GM12878 (cell line): ENCODE measurements around the gene FBXW12. TPM values are rescaled to one million over a fixed set of nuclear protein-coding genes. Genes with fewer than 3 reads are reported as not detected.

Source experiments
- ATAC-seq: fragments of 200-7000 bp; cut with Tn5 transposase; 3 replicates; pipeline ENCODE4 v1.9.1; 2020; ENCODE audit warnings: mild to moderate bottlenecking, moderate library complexity
- BruUV-seq: library from RNA; stranded (reverse); fragments of 400-500 nt; replicated peaks from 2 replicates; lab custom pipeline; 2021; lab: Mats Ljungman, UMichigan
- CTCF ChIA-PET: fragments of 300-600 bp; sonication (Branson Sonifier 250); formaldehyde crosslinking; extraction: SDS; loops from one replicate; lab custom pipeline; 2021; ENCODE audit warnings: inconsistent platforms; lab: Yijun Ruan, JAX
- POLR2A ChIA-PET: fragments of 350-600 bp; formaldehyde crosslinking; extraction: SDS; loops from one replicate; lab custom pipeline; 2021; ENCODE audit warnings: inconsistent platforms; lab: Charles Lee
- RAD21 ChIA-PET: fragments of 300-600 bp; sonication (Branson Sonifier 250); formaldehyde crosslinking; loops from one replicate; lab custom pipeline; 2023; ENCODE audit warnings: antibody characterized with exemption; ENCODE audit not compliant: unreplicated experiment; lab: Charles Lee
- SMC1A ChIA-PET: fragments of 300-600 bp; sonication (Branson Sonifier 250); formaldehyde crosslinking; loops from one replicate; lab custom pipeline; 2023; ENCODE audit not compliant: unreplicated experiment, uncharacterized antibody; lab: Charles Lee
- DNase-seq: peaks from one replicate; pipeline ENCODE4 v3.0.0-alpha.2; 2011; ENCODE audit warnings: low read depth, low spot score
- FAIRE-seq: peaks from 3 replicates; lab custom pipeline; 2011; peaks lifted over from hg19 to GRCh38; lab: Jason Lieb, UNC
- H2AFZ ChIP-seq: 2 replicates; pipeline ENCODE4 v1.6.0; 2011; ENCODE audit warnings: low read depth, low read length, control low read depth; ENCODE audit not compliant: control insufficient read depth
- H3K27ac ChIP-seq: 2 replicates; pipeline ENCODE4 v1.5.1; 2011; ENCODE audit warnings: control low read depth; ENCODE audit not compliant: control insufficient read depth, insufficient read depth
- H3K27me3 ChIP-seq, 2 experiments: replicated peaks in 1 of 2; 2 replicates each; pipeline versions ENCODE4 v1.6.0 to v1.6.1; 2011; ENCODE audit warnings: low read length in 1 of 2; ENCODE audit not compliant: control insufficient read depth in 2 of 2, insufficient read depth in 2 of 2
- H3K36me3 ChIP-seq, 2 experiments: 2 replicates each; pipeline ENCODE4 v1.5.1; 2011; ENCODE audit warnings: low read length in 1 of 2; ENCODE audit not compliant: control insufficient read depth in 2 of 2, insufficient read depth in 2 of 2
- H3K4me1 ChIP-seq: 2 replicates; pipeline ENCODE4 v1.6.1; 2011; ENCODE audit warnings: mild to moderate bottlenecking, low read length, moderate library complexity, mixed read lengths; ENCODE audit not compliant: control insufficient read depth, insufficient read depth
- H3K4me2 ChIP-seq: 2 replicates; pipeline ENCODE4 v1.6.0; 2011; ENCODE audit warnings: control low read depth; ENCODE audit not compliant: control insufficient read depth, insufficient read depth
- H3K4me3 ChIP-seq: fragments of 200-600 bp; sonication (generic); 2 replicates; pipeline ENCODE4 v1.5.1; 2016
- H3K79me2 ChIP-seq: 2 replicates; pipeline ENCODE4 v1.6.0; 2011; ENCODE audit warnings: low read length; ENCODE audit not compliant: control insufficient read depth, insufficient read depth
- H3K9ac ChIP-seq: 2 replicates; pipeline ENCODE4 v1.8.0; 2011; ENCODE audit warnings: low read length, control low read depth, mixed read lengths; ENCODE audit not compliant: control insufficient read depth, insufficient read depth
- H3K9me3 ChIP-seq: replicated peaks from 3 replicates; pipeline ENCODE4 v1.5.1; 2011; ENCODE audit warnings: mild to moderate bottlenecking, low read length; ENCODE audit not compliant: control insufficient read depth, insufficient read depth
- H4K20me1 ChIP-seq: 2 replicates; pipeline ENCODE4 v1.6.0; 2011; ENCODE audit not compliant: control insufficient read depth, insufficient read depth
- BCLAF1 ChIP-seq: fragments of 450-650 bp; IDR thresholded peaks from 2 replicates; pipeline ENCODE4 v1.6.1; 2017; ENCODE audit warnings: antibody characterized with exemption, mild to moderate bottlenecking, moderate library complexity
- CREM ChIP-seq: IDR thresholded peaks from 2 replicates; pipeline ENCODE4 v1.6.1; 2014; ENCODE audit warnings: antibody characterized with exemption, low read depth
- EZH2 ChIP-seq: IDR thresholded peaks from 2 replicates; pipeline ENCODE4 v1.6.1; 2012; ENCODE audit warnings: low read depth, mild to moderate bottlenecking, control low read depth, inconsistent platforms, low read length, borderline replicate concordance; ENCODE audit not compliant: control insufficient read depth
- HDGF ChIP-seq: fragments of 450-650 bp; IDR thresholded peaks from 2 replicates; pipeline ENCODE4 v1.6.1; 2016; ENCODE audit warnings: antibody characterized with exemption
- KLF5 ChIP-seq: fragments of 450-650 bp; IDR thresholded peaks from 2 replicates; pipeline ENCODE4 v1.6.1; 2014; ENCODE audit warnings: mild to moderate bottlenecking; ENCODE audit not compliant: partially characterized antibody
- NR2C1 ChIP-seq: fragments of 450-650 bp; IDR thresholded peaks from 2 replicates; pipeline ENCODE4 v1.6.1; 2017; ENCODE audit warnings: antibody characterized with exemption, mild to moderate bottlenecking, moderate library complexity
- NRF1 ChIP-seq: conservative IDR thresholded peaks from 2 replicates; pipeline ENCODE4 v1.6.1; 2011; ENCODE audit warnings: mild to moderate bottlenecking, low read depth, low read length, improper control_type of control experiment
- PAX8 ChIP-seq: fragments of 450-650 bp; IDR thresholded peaks from 2 replicates; pipeline ENCODE4 v1.6.1; 2017; ENCODE audit warnings: mild to moderate bottlenecking, moderate library complexity
- SUZ12 ChIP-seq: fragments of 200-600 bp; sonication (generic); IDR thresholded peaks from one replicate; pipeline ENCODE4 v1.6.1; 2018; ENCODE audit warnings: antibody characterized with exemption, mild to moderate bottlenecking; ENCODE audit not compliant: unreplicated experiment
- USF1 ChIP-seq: IDR thresholded peaks from 2 replicates; pipeline ENCODE4 v1.6.1; 2011; ENCODE audit warnings: borderline replicate concordance, low read depth, mild to moderate bottlenecking, moderate library complexity, mixed read lengths, low read length; ENCODE audit not compliant: insufficient read depth; ENCODE audit errors: extremely low read length
- ZNF207 ChIP-seq: fragments of 450-650 bp; IDR thresholded peaks from 2 replicates; pipeline ENCODE4 v1.6.1; 2014; ENCODE audit warnings: antibody characterized with exemption, mild to moderate bottlenecking, borderline replicate concordance
- WGBS: methylation state at CpG from one replicate; pipeline ENCODE4 v1.1.6; 2016; ENCODE audit warnings: low lambda C conversion rate; ENCODE audit not compliant: insufficient replicate concordance, insufficient coverage; ENCODE audit errors: missing lambda C conversion rate; 5-methylcytosine and 5-hydroxymethylcytosine counted together
- in situ Hi-C: fragments of 300-500 bp; cut with MboI; formaldehyde crosslinking; loops from 9 replicates; pipeline ENCODE4 v1.14.3; 2018; ENCODE audit warnings: mixed read lengths
- intact Hi-C: fragments of 100-400 bp; cut with micrococcal nuclease; formaldehyde crosslinking; loops from one replicate; pipeline ENCODE4 v1.14.2; 2022; ENCODE audit not compliant: unreplicated experiment
- polyA plus RNA-seq, 11 experiments: library from polyadenylated mRNA; depleted of rRNA in 4 of 11; unstranded in 6 of 11; stranded (reverse) in 5 of 11; fragments of >200 nt; fragmentation: Nextera tagmentation in 4 of 11; fragmentation: Illumina TruSeq in 1 of 11; extraction: Ambion mirVana in 4 of 11; extraction: Trizol in 1 of 11; gene quantifications; 1 replicate in 1 of 11; 2 replicates in 10 of 11; pipeline versions ENCODE4 v1.2.1 to v1.2.3, GENCODE V29; 2011 to 2016; ENCODE audit warnings: inconsistent platforms in 2 of 11, missing spikeins in 2 of 11, low read depth in 1 of 11
- total RNA-seq, 4 experiments: library from RNA; depleted of rRNA in 3 of 4; stranded (reverse); fragments of >200 nt in 3 of 4; fragmentation: Illumina TruSeq in 1 of 4; extraction: Trizol in 1 of 4; gene quantifications; 2 replicates each; pipeline versions ENCODE4 v1.2.1 to v1.2.3, GENCODE V29; 2013 to 2021
- TF ChIP-seq, protein P1 (sequence below): IDR thresholded peaks from 2 replicates; pipeline ENCODE4 v1.6.1; 2011; ENCODE audit warnings: low read depth, low read length, improper control_type of control experiment, borderline replicate concordance
- TF ChIP-seq, protein P2 (sequence below): IDR thresholded peaks from 2 replicates; pipeline ENCODE4 v1.6.1; 2012; ENCODE audit warnings: mild to moderate bottlenecking, low read depth, low read length

Gene FBXW12
- total and polyA plus RNA-seq, 10 of the 15 experiments (the other 5 are each of a cell fraction or from before 2014, with no cell fraction given) = 0.04 to 0.18 (median 0.12) TPM; not detected in 4

GRCh38 chr3:48416091-48416505 is 44.1 kb downstream of the FBXW12 start:
- no peak overlapping the region for H3K27ac ChIP-seq
- H3K79me2 ChIP-seq = no peaks in the 10 kb centered on the region
- ATAC-seq (no peak), DNase-seq (no peak), FAIRE-seq (no peak)
- no peaks in the 10 kb centered on the region for H3K36me3 ChIP-seq
- TF ChIP-seq ZNF207 (no peak), KLF5 (no peak), BCLAF1 (no peak), HDGF (no peak), NRF1 (no peak), NR2C1 (no peak), CREM (no peak), EZH2 (no peak), USF1 (no peak), SUZ12 (no peak), PAX8 (no peak)
- TF ChIP-seq, protein P1, sequence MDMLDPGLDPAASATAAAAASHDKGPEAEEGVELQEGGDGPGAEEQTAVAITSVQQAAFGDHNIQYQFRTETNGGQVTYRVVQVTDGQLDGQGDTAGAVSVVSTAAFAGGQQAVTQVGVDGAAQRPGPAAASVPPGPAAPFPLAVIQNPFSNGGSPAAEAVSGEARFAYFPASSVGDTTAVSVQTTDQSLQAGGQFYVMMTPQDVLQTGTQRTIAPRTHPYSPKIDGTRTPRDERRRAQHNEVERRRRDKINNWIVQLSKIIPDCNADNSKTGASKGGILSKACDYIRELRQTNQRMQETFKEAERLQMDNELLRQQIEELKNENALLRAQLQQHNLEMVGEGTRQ = no peak
- TF ChIP-seq, protein P2, sequence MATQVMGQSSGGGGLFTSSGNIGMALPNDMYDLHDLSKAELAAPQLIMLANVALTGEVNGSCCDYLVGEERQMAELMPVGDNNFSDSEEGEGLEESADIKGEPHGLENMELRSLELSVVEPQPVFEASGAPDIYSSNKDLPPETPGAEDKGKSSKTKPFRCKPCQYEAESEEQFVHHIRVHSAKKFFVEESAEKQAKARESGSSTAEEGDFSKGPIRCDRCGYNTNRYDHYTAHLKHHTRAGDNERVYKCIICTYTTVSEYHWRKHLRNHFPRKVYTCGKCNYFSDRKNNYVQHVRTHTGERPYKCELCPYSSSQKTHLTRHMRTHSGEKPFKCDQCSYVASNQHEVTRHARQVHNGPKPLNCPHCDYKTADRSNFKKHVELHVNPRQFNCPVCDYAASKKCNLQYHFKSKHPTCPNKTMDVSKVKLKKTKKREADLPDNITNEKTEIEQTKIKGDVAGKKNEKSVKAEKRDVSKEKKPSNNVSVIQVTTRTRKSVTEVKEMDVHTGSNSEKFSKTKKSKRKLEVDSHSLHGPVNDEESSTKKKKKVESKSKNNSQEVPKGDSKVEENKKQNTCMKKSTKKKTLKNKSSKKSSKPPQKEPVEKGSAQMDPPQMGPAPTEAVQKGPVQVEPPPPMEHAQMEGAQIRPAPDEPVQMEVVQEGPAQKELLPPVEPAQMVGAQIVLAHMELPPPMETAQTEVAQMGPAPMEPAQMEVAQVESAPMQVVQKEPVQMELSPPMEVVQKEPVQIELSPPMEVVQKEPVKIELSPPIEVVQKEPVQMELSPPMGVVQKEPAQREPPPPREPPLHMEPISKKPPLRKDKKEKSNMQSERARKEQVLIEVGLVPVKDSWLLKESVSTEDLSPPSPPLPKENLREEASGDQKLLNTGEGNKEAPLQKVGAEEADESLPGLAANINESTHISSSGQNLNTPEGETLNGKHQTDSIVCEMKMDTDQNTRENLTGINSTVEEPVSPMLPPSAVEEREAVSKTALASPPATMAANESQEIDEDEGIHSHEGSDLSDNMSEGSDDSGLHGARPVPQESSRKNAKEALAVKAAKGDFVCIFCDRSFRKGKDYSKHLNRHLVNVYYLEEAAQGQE = no peak
- no peaks in the 10 kb centered on the region for H4K20me1 ChIP-seq
- in situ Hi-C loops (no loop called here), intact Hi-C loops (no loop called here)
- ChIA-PET CTCF (interaction anchor here (1.2 to 22.0 kb wide), 2 partner anchors 9 to 20 kb away, joined by 3 to 757 read pairs; partner anchors contain the start of genes CCDC51 and TMA7), SMC1A (interaction anchor here (2.0 kb wide), 1 partner anchor 15 kb away, joined by 7 read pairs; no protein-coding TSS in a partner anchor), POLR2A (interaction anchor here (0.6 kb wide), 1 partner anchor 289 kb away, joined by 3 read pairs; no protein-coding TSS in a partner anchor), RAD21 (interaction anchor here (3.8 kb wide), 1 partner anchor 20 kb away, joined by 15 read pairs; no protein-coding TSS in a partner anchor)
- WGBS = 55% methylated on average over 14 of the region's 14 CpGs
- H3K27me3 ChIP-seq = no peaks in the 10 kb centered on the region
- H2AFZ ChIP-seq = no peak overlapping the region
- H3K9me3 ChIP-seq = no peaks in the 10 kb centered on the region
- BruUV-seq = no TSS peak
- no peak overlapping the region for H3K4me2 ChIP-seq
- H3K9ac ChIP-seq = no peak overlapping the region
- no peak overlapping the region for H3K4me3 ChIP-seq
- no peaks in the 10 kb centered on the region for H3K4me1 ChIP-seq
